WERI-Rb-1 (cell line): Measurements from ENCODE around the gene KDM4B.
A peak's percentile ranks its signal among the peaks of the same experiment; 100 is the strongest.

Experiments
- DNase-seq: peaks from one replicate; pipeline ENCODE4 v3.0.0-alpha.2; 2020
- H3K27ac ChIP-seq: fragments of 250-450 bp; sonication (Bioruptor Pico); 2 replicates; pipeline ENCODE4 v1.5.1; 2020; ENCODE audit warnings: mild to moderate bottlenecking, moderate library complexity
- H3K27me3 ChIP-seq: fragments of 250-450 bp; sonication (Bioruptor Pico); 2 replicates; pipeline ENCODE4 v1.5.1; 2021; ENCODE audit warnings: mild to moderate bottlenecking, low read depth, moderate library complexity; ENCODE audit not compliant: insufficient read depth, severe bottlenecking
- H3K36me3 ChIP-seq: fragments of 250-450 bp; sonication (Bioruptor Pico); 2 replicates; pipeline ENCODE4 v1.5.1; 2020; ENCODE audit warnings: mild to moderate bottlenecking, moderate library complexity
- H3K4me3 ChIP-seq: 2 replicates; pipeline ENCODE4 v1.5.1; 2011; ENCODE audit warnings: low read depth, mild to moderate bottlenecking, control low read depth, low read length
- H3K9me3 ChIP-seq: fragments of 250-450 bp; sonication (Bioruptor Pico); 2 replicates; pipeline ENCODE4 v1.5.1; 2021; ENCODE audit warnings: mild to moderate bottlenecking, moderate library complexity; ENCODE audit not compliant: severe bottlenecking
- CTCF ChIP-seq: IDR thresholded peaks from 2 replicates; pipeline ENCODE4 v1.5.1; 2011; ENCODE audit warnings: low read depth, mild to moderate bottlenecking, control low read depth, inconsistent platforms, low read length

KDM4B gene

GRCh38 chr19:5092481-5092843 is 123.5 kb downstream of the KDM4B start:
- H3K27me3 ChIP-seq: no peaks in the 10 kb centered on the region
- H3K36me3 ChIP-seq: peaks cover 30% of the 10 kb centered on the region
- no peaks in the 10 kb centered on the region for H3K9me3 ChIP-seq
- DNase-seq: no peak
- H3K27ac ChIP-seq: peak overlapping the region; percentile 93
- no peak for TF ChIP-seq CTCF
- H3K4me3 ChIP-seq: no peak overlapping the region

GRCh38 chr19:5093297-5093928 is 124.5 kb downstream of the KDM4B start:
- no peak for DNase-seq
- TF ChIP-seq CTCF: no peak
- H3K4me3 ChIP-seq: no peak overlapping the region
- no peaks in the 10 kb centered on the region for H3K27me3 ChIP-seq
- peaks cover 21% of the 10 kb centered on the region for H3K36me3 ChIP-seq
- peak overlapping the region; percentile 93 for H3K27ac ChIP-seq
- H3K9me3 ChIP-seq: no peaks in the 10 kb centered on the region

DNA sequence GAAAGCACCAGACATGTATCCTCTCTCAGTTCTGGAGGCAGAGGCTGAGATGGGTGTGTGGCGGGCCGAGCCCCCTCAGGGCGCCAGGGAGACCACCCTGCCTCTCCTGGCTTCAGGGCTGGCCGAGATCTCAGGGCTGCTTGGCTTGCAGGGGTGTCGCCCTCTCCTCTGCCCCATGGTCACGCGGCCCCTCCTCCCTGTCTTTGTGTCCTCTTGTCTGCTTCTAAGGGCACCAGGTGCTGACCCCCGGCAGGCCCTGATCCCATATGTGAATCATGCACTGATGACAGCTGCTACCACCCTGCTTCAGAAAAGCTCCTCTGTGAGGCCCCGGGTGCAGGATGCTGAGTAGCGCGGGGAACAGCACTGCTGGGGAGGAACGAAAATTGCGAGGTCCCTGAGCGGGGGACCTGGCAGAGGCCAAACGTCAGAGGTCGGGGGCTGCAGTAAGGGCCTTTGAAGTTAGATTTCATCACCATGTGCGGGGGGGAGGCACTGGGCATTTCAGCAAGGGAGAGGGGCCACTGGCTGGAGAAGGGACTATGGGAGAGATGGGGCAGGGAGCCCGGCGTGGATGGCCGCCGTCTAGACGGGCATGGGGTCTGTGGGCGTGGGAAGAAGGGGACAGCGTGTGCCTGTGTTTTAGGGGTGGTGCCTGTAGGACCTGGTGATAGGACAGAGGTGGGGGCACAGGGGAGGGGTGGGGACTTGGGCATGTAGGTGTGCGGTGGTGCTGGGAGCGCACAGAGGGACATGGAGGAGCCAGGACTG is 125.2 kb downstream of the KDM4B start:
- Histone ChIP-seq H3K36me3 (peaks cover 24% of the 10 kb centered on the region), H3K4me3 (no peak overlapping the region), H3K27ac (peak overlapping the region; percentile 93), H3K27me3 (no peaks in the 10 kb centered on the region), H3K9me3 (peaks cover 5% of the 10 kb centered on the region)
- no peak for TF ChIP-seq CTCF
- peak; percentile 43 for DNase-seq

- Histone ChIP-seq H3K4me3 (no peak overlapping the region), H3K27me3 (no peaks in the 10 kb centered on the region), H3K27ac (no peak overlapping the region), H3K9me3 (peaks cover 14% of the 10 kb centered on the region), H3K36me3 (peaks cover 27% of the 10 kb centered on the region)
- TF ChIP-seq CTCF: no peak
- no peak for DNase-seq
Observed at GRCh38 chr19:5094768-5095567, 126.1 kb downstream of the KDM4B start.

GRCh38 chr19:5095568-5095850 is 126.6 kb downstream of the KDM4B start:
- DNase-seq: no peak
- H3K36me3 ChIP-seq: peaks cover 31% of the 10 kb centered on the region
- TF ChIP-seq CTCF: no peak
- no peaks in the 10 kb centered on the region for H3K27me3 ChIP-seq
- no peak overlapping the region for H3K4me3 ChIP-seq
- peaks cover 16% of the 10 kb centered on the region for H3K9me3 ChIP-seq
- H3K27ac ChIP-seq: 0 out of 2 replicates have a peak overlapping the region, but pooled peaks have one; percentile 8
